ENCODE results near the gene PHYH.
"Not testable (repeated sequence)": the region's sequence is repeated elsewhere in the genome, so short reads cannot be mapped to it uniquely, and the experiment has no call there.

Gene PHYH

GRCh38 chr10:13322615-13323148 lies 22.8 kb upstream of the PHYH start:
- no peak for DNase-seq (ENCODE audit: low read depth in 2 of 3, low spot score in 1 of 3)

GRCh38 chr10:13321576-13321975 lies 21.7 kb upstream of the PHYH start:
- DNase-seq (ENCODE audit: low read depth in 2 of 3, low spot score in 1 of 3), result no peak

- DNase-seq (ENCODE audit: low read depth in 2 of 3, low spot score in 1 of 3), result no peak
Measured at GRCh38 chr10:13319166-13319565, 19.3 kb upstream of the PHYH start.

GRCh38 chr10:13317474-13317873 lies 17.6 kb upstream of the PHYH start:
- no peak for DNase-seq (ENCODE audit: low read depth in 2 of 3, low spot score in 1 of 3)

GRCh38 chr10:13316635-13317311 lies 16.9 kb upstream of the PHYH start:
- no peak for DNase-seq (ENCODE audit: low read depth in 2 of 3, low spot score in 1 of 3)

- no peak for DNase-seq (ENCODE audit: low read depth in 2 of 3, low spot score in 1 of 3)
Measured at GRCh38 chr10:13315361-13315760, 15.5 kb upstream of the PHYH start.

- no peak for DNase-seq (ENCODE audit: low read depth in 2 of 3, low spot score in 1 of 3)
Measured at GRCh38 chr10:13311177-13311575, 11.3 kb upstream of the PHYH start.

- no peak for DNase-seq (ENCODE audit: low read depth in 2 of 3, low spot score in 1 of 3)
Measured at GRCh38 chr10:13310518-13311176, 10.8 kb upstream of the PHYH start.

- no peak for DNase-seq (ENCODE audit: low read depth in 2 of 3, low spot score in 1 of 3)
Measured at GRCh38 chr10:13309792-13310191, 9.9 kb upstream of the PHYH start.

GRCh38 chr10:13308096-13308495 lies 8.2 kb upstream of the PHYH start:
- no peak for DNase-seq (ENCODE audit: low read depth in 2 of 3, low spot score in 1 of 3)

GRCh38 chr10:13306103-13306502 lies 6.2 kb upstream of the PHYH start:
- no peak for DNase-seq (ENCODE audit: low read depth in 2 of 3, low spot score in 1 of 3)

- DNase-seq (ENCODE audit: low read depth in 2 of 3, low spot score in 1 of 3), result no peak
Measured at GRCh38 chr10:13302821-13303555, 3.1 kb upstream of the PHYH start.

GRCh38 chr10:13298748-13299436 lies 972 bp downstream of the PHYH start:
- DNase-seq (ENCODE audit: low read depth in 2 of 3, low spot score in 1 of 3), result no peak

- no peak for DNase-seq (ENCODE audit: low read depth in 2 of 3, low spot score in 1 of 3)
Measured at GRCh38 chr10:13296476-13296875, 3.4 kb downstream of the PHYH start.

- DNase-seq (ENCODE audit: low read depth in 2 of 3, low spot score in 1 of 3), result no peak
Measured at GRCh38 chr10:13294784-13295183, 5.1 kb downstream of the PHYH start.

- no peak for DNase-seq (ENCODE audit: low read depth in 2 of 3, low spot score in 1 of 3)
Measured at GRCh38 chr10:13291821-13292773, 7.8 kb downstream of the PHYH start.

GRCh38 chr10:13291061-13291460 lies 8.8 kb downstream of the PHYH start:
- no peak for DNase-seq (ENCODE audit: low read depth in 2 of 3, low spot score in 1 of 3)

- no peak for DNase-seq (ENCODE audit: low read depth in 2 of 3, low spot score in 1 of 3)
Measured at GRCh38 chr10:13284050-13284449, 15.8 kb downstream of the PHYH start.

- not testable (repeated sequence) for DNase-seq (ENCODE audit: low read depth in 2 of 3, low spot score in 1 of 3)
Measured at GRCh38 chr10:13282348-13282747, 17.5 kb downstream of the PHYH start.

GRCh38 chr10:13276749-13277365 lies 23.0 kb downstream of the PHYH start:
- no peak for DNase-seq (ENCODE audit: low read depth in 2 of 3, low spot score in 1 of 3)

Data from stimulated activated CD4-positive, alpha-beta T cell treated with anti-CD3 and anti-CD28 coated beads, Interleukin-12 subunit alpha, Interleukin-12 subunit beta, amount 100 ng/mL, for 48 hours (primary cell).